Gastroesophageal sphincter (tissue), 4 donors: ENCODE measurements around the gene OPCML. TPM values are rescaled to one million over a fixed set of nuclear protein-coding genes. Genes with fewer than 3 reads are reported as not detected.

ENCODE experiments used
- ATAC-seq: fragments of 150-250 bp; one replicate; pipeline ENCODE4 v1.9.1; 2016; ENCODE audit warnings: mild to moderate bottlenecking, moderate library complexity
- H3K27ac ChIP-seq, 4 donors: fragments of 200-600 bp; sonication (generic) in 3 of 4; 1 replicate in 3 of 4; 2 replicates in 1 of 4; pipeline ENCODE4 v1.5.1; 2016 to 2019
- H3K27me3 ChIP-seq: fragments of 200-600 bp; sonication (generic); one replicate; pipeline ENCODE4 v1.5.1; 2019
- H3K36me3 ChIP-seq, 2 donors: fragments of 200-600 bp; sonication (generic); one replicate each; pipeline ENCODE4 v1.5.1; 2019; ENCODE audit warnings: control low read depth in 1 of 2
- H3K4me1 ChIP-seq, 3 donors: fragments of 200-600 bp; sonication (generic); 1 replicate in 2 of 3; 2 replicates in 1 of 3; pipeline ENCODE4 v1.5.1; 2016 to 2019; ENCODE audit warnings: control low read depth in 2 of 3
- H3K4me3 ChIP-seq, 2 donors: fragments of 200-600 bp; sonication (generic); one replicate each; pipeline ENCODE4 v1.5.1; 2019; ENCODE audit warnings: mild to moderate bottlenecking in 1 of 2, moderate library complexity in 1 of 2
- H3K9me3 ChIP-seq, 3 donors: fragments of 200-600 bp; sonication (generic); one replicate each; pipeline ENCODE4 v1.5.1; 2017 to 2019; ENCODE audit warnings: control low read depth in 2 of 3
- EP300 ChIP-seq: sonication (generic); formaldehyde crosslinking; IDR thresholded peaks from one replicate; pipeline ENCODE4 v1.6.1; 2017; ENCODE audit warnings: antibody characterized with exemption, mild to moderate bottlenecking
- POLR2A ChIP-seq, 2 donors: fragments of 450-650 bp; IDR thresholded peaks; one replicate each; pipeline ENCODE4 v1.6.1; 2017; ENCODE audit warnings: antibody characterized with exemption in 2 of 2, mild to moderate bottlenecking in 2 of 2, moderate library complexity in 1 of 2
- POLR2AphosphoS5 ChIP-seq: sonication (generic); formaldehyde crosslinking; IDR thresholded peaks from one replicate; pipeline ENCODE4 v1.6.1; 2017; ENCODE audit warnings: antibody characterized with exemption
- WGBS, 2 donors: methylation state at CpG; one replicate each; pipeline ENCODE4 v1.1.5; 2018; ENCODE audit warnings: low coverage in 1 of 2; 5-methylcytosine and 5-hydroxymethylcytosine counted together
- total RNA-seq, 4 donors: library from RNA; depleted of rRNA; stranded (reverse); fragments of >200 nt; gene quantifications; one replicate each; pipeline ENCODE4 v1.1.0, GENCODE V29; 2016
- TF ChIP-seq, protein P1 (sequence below), 4 experiments: fragments of 200-600 bp in 2 of 4; fragments of 450-650 bp in 2 of 4; sonication (generic) in 1 of 4; IDR thresholded peaks; one replicate each; pipeline ENCODE4 v1.5.1; 2017 to 2019; ENCODE audit warnings: antibody characterized with exemption in 4 of 4, mild to moderate bottlenecking in 2 of 4, moderate library complexity in 2 of 4

Gene OPCML
- total RNA-seq, 4 donors from 2014 or later = 0.13 to 0.93 (median 0.33) TPM

DNA sequence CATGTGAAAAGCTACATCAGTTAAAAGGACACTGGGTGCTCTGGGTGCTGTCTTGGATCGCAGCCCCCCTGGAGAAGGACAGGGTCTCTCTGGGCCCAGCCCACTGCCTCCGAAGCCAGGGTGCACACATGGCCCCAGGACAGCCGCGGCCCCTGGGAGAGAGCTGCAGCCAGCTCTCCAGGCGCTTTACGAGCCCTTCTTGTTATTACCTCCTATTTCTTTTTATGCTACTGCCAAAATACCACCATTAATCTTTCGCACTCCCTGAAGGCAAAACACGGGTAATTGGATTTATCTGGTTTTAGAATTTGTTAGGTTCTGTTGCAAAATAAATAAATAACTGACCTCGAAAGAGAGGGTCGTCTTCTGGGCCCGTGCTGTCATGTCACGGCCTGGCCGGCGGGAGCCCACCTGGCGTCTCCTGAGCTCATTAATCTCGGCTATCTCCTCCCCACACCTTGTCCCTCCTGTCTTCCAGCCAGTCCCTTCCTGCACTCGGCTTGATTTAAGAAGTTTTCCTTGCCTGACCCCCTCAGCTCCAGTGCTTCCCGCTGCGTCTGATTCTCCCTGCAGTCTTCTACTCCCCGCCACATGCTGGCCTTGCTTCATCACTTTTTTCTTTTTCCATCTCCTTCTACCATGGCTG is 611.7 kb downstream of the OPCML start:
- Histone ChIP-seq H3K27me3 (no peaks in the 10 kb centered on the region), H3K9me3 (no peaks in the 10 kb centered on the region), H3K36me3 (no peaks in the 10 kb centered on the region), H3K27ac (no peak overlapping the region), H3K4me3 (no peak overlapping the region), H3K4me1 (no peaks in the 10 kb centered on the region)
- no peak for ATAC-seq
- 48 to 60% methylated on average over 9 to 20 of the region's 20 CpGs for WGBS, 2 donors
- TF ChIP-seq POLR2A (IDR thresholded peaks at IDR 0.05) = no peak
- TF ChIP-seq POLR2AphosphoS5 = no peak
- TF ChIP-seq EP300 = no peak
- TF ChIP-seq, protein P1, sequence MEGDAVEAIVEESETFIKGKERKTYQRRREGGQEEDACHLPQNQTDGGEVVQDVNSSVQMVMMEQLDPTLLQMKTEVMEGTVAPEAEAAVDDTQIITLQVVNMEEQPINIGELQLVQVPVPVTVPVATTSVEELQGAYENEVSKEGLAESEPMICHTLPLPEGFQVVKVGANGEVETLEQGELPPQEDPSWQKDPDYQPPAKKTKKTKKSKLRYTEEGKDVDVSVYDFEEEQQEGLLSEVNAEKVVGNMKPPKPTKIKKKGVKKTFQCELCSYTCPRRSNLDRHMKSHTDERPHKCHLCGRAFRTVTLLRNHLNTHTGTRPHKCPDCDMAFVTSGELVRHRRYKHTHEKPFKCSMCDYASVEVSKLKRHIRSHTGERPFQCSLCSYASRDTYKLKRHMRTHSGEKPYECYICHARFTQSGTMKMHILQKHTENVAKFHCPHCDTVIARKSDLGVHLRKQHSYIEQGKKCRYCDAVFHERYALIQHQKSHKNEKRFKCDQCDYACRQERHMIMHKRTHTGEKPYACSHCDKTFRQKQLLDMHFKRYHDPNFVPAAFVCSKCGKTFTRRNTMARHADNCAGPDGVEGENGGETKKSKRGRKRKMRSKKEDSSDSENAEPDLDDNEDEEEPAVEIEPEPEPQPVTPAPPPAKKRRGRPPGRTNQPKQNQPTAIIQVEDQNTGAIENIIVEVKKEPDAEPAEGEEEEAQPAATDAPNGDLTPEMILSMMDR (IDR thresholded peaks at IDR 0.05) = no peak

DNA sequence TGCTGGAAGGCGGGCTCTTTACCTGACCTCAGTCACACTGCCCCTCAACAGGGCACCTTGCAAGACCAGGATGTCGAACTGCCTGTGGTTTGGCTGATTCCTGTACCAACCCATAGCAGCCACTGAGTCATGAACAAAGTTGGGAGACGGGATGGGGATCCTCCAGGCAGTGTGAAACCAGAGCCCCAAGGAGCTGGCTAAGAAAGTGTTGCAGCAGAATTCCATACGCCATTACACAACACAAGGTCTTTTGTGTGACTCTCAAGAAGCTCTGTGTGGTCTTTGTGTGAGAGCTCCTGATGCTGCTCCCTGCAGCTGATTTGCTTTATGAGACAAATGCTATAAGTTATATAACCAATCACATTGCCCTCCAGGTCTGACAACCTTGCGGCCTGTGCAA is 617.7 kb downstream of the OPCML start:
- Histone ChIP-seq H3K4me1 (no peaks in the 10 kb centered on the region), H3K36me3 (no peaks in the 10 kb centered on the region), H3K27me3 (no peaks in the 10 kb centered on the region), H3K27ac (no peak overlapping the region), H3K9me3 (no peaks in the 10 kb centered on the region), H3K4me3 (no peak overlapping the region)
- TF ChIP-seq, protein P1 (IDR thresholded peaks at IDR 0.05) = no peak
- no peak for TF ChIP-seq POLR2AphosphoS5
- no peak for ATAC-seq
- WGBS, 2 donors = 86 to 93% methylated on average over 1 to 3 of the region's 5 CpGs

DNA sequence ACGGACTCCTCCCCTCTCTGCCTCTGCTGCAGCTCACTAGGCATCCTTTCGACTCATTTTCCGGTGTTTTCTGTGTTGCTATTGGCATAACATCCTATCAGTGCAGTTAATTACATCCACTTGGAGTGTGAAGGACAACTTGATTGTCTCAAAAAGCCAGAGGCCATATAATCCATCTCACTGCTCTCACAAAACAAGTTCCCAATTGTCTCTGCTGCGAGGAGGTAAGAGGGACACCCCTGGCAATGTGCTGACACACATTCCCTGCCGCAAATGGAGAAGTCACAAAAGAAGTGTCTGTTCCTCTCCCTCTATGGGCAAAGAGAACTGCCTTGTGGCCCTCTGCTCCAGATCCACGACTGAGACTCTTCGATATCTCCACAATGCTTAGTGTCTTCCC is 618.4 kb downstream of the OPCML start:
- Histone ChIP-seq H3K4me3 (no peak overlapping the region), H3K4me1 (no peaks in the 10 kb centered on the region), H3K27ac (no peak overlapping the region), H3K27me3 (peaks cover 3% of the 10 kb centered on the region), H3K9me3 (no peaks in the 10 kb centered on the region), H3K36me3 (no peaks in the 10 kb centered on the region)
- no peak for ATAC-seq
- TF ChIP-seq POLR2A (IDR thresholded peaks at IDR 0.05) (no peak), POLR2AphosphoS5 (no peak), EP300 (no peak)
- TF ChIP-seq, protein P1 (IDR thresholded peaks at IDR 0.05) = no peak
- WGBS, 2 donors = 88 to 97% methylated on average over 5 to 7 of the region's 7 CpGs

DNA sequence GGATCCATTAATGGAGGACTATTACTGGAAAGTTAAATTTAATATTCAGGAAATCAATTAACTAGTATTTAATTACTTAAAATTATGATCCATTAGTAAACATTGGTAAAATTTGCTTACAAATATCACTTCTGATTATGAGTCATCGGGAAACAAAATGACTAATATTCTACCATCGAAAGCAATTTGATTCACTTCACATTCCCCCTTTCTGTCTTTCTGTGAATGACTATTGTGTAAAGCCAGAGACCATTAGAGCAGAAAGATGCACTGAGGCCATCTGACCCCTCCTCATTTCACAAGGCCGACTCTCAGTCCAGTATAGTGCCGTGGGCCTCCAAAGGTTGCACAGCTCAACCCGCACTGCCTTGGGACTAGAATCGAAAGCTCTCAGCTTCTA is 619.0 kb downstream of the OPCML start:
- ATAC-seq = no peak
- TF ChIP-seq POLR2A (IDR thresholded peaks at IDR 0.05) (no peak), POLR2AphosphoS5 (no peak), EP300 (no peak)
- TF ChIP-seq, protein P1 (IDR thresholded peaks at IDR 0.05) = no peak
- WGBS, 2 donors = 91 to 94% methylated on average over 4 to 6 of the region's 6 CpGs
- Histone ChIP-seq H3K9me3 (no peaks in the 10 kb centered on the region), H3K27ac (no peak overlapping the region), H3K36me3 (no peaks in the 10 kb centered on the region), H3K27me3 (peaks cover 6% of the 10 kb centered on the region), H3K4me3 (no peak overlapping the region), H3K4me1 (no peaks in the 10 kb centered on the region)

DNA sequence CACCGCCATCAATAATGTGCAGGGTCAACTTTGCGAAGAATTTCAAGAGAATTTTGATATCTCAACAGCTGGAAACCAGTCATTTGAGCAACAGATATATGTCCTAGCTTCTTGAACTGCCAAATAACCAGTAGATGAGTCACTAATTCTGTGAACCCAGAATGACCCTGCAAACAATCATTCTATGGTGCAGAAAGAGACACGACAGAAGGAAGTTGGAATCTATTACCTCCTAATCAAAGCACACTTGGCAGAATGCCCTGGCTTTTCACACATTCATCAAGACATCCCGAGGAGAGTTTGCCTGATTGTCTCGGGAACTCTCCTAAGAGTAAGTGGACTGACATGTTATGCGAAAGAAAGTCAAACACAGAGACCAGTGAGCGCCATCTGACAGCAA is 621.1 kb downstream of the OPCML start:
- WGBS, 2 donors = 37 to 49% methylated on average over 5 of the region's 7 CpGs
- no peaks in the 10 kb centered on the region for H3K9me3 ChIP-seq
- H3K4me1 ChIP-seq = no peaks in the 10 kb centered on the region
- H3K4me3 ChIP-seq = no peak overlapping the region
- no peak for ATAC-seq
- no peak overlapping the region for H3K27ac ChIP-seq
- TF ChIP-seq POLR2A (IDR thresholded peaks at IDR 0.05) (no peak), EP300 (no peak), POLR2AphosphoS5 (no peak)
- TF ChIP-seq, protein P1 (IDR thresholded peaks at IDR 0.05) = no peak
- H3K36me3 ChIP-seq = no peaks in the 10 kb centered on the region
- peaks cover 6% of the 10 kb centered on the region for H3K27me3 ChIP-seq
